ENCODE measurements around the gene IRF7.

IRF7 gene

GRCh38 chr11:592918-593317, 22.8 kb downstream of the IRF7 start:
- TF ChIP-seq CTCF (IDR thresholded peaks at IDR 0.05; ENCODE audit: low read depth, low read length), result no peak
- no peak for DNase-seq (ENCODE audit: extremely low read depth, low read depth)

GRCh38 chr11:592501-592900, 23.2 kb downstream of the IRF7 start:
- DNase-seq (ENCODE audit: extremely low read depth, low read depth), result no peak

GRCh38 chr11:590997-591396, 24.8 kb downstream of the IRF7 start:
- TF ChIP-seq CTCF (IDR thresholded peaks at IDR 0.05; ENCODE audit: low read depth, low read length), result no peak
- no peak for DNase-seq (ENCODE audit: extremely low read depth, low read depth)

More at GRCh38 chr11:592501-592900, 23.2 kb downstream of the IRF7 start:
- no peak for TF ChIP-seq CTCF (IDR thresholded peaks at IDR 0.05; ENCODE audit: low read depth, low read length)

- no peak for DNase-seq (ENCODE audit: extremely low read depth, low read depth)
- no peak for TF ChIP-seq CTCF (IDR thresholded peaks at IDR 0.05; ENCODE audit: low read depth, low read length)
These were observed 26.0 kb downstream of the IRF7 start for GRCh38 chr11:589798-590197.

- no peak for TF ChIP-seq CTCF (IDR thresholded peaks at IDR 0.05; ENCODE audit: low read depth, low read length)
- DNase-seq (ENCODE audit: extremely low read depth, low read depth), result no peak
These were observed 27.8 kb downstream of the IRF7 start for GRCh38 chr11:587978-588380.

GRCh38 chr11:587546-587945, 28.2 kb downstream of the IRF7 start:
- DNase-seq (ENCODE audit: extremely low read depth, low read depth), result no peak
- no peak for TF ChIP-seq CTCF (IDR thresholded peaks at IDR 0.05; ENCODE audit: low read depth, low read length)

GRCh38 chr11:586376-587316, 29.1 kb downstream of the IRF7 start:
- no peak for DNase-seq (ENCODE audit: extremely low read depth, low read depth)
- no peak for TF ChIP-seq CTCF (IDR thresholded peaks at IDR 0.05; ENCODE audit: low read depth, low read length)
